GM20000 (cell line): Measurements from ENCODE around the gene CFAP58.

Experiments used
- DNase-seq: peaks from one replicate; pipeline ENCODE4 v3.0.0; 2012; ENCODE audit warnings: low spot score
- TF ChIP-seq, protein P1 (sequence below): IDR thresholded peaks from 2 replicates; pipeline ENCODE4 v1.5.1; 2012; ENCODE audit warnings: mild to moderate bottlenecking, control low read depth; ENCODE audit errors: extremely low read depth, missing control alignments

Gene CFAP58

DNA sequence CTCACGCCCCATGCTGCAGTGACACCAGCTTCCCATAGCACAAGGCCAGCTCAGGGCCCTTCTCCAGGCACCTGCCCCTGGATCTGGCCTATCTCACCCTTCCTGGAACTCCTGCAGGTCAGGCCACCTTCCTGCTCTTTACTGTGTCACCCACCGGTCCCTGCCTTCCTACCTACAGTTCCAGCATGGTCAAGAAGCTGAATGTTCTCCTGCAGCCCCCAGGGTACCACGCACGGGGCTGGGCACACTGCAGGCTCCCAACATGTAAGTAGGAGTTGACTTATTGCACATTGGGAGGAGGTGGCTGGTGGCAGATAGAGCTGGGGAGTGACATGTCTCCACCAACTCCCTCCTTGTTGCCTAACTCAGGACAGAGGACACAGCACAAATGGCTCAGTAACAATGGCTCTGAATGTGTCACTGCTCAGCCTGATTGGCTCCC lies 29.9 kb upstream of the CFAP58 start:
- TF ChIP-seq, protein P1, sequence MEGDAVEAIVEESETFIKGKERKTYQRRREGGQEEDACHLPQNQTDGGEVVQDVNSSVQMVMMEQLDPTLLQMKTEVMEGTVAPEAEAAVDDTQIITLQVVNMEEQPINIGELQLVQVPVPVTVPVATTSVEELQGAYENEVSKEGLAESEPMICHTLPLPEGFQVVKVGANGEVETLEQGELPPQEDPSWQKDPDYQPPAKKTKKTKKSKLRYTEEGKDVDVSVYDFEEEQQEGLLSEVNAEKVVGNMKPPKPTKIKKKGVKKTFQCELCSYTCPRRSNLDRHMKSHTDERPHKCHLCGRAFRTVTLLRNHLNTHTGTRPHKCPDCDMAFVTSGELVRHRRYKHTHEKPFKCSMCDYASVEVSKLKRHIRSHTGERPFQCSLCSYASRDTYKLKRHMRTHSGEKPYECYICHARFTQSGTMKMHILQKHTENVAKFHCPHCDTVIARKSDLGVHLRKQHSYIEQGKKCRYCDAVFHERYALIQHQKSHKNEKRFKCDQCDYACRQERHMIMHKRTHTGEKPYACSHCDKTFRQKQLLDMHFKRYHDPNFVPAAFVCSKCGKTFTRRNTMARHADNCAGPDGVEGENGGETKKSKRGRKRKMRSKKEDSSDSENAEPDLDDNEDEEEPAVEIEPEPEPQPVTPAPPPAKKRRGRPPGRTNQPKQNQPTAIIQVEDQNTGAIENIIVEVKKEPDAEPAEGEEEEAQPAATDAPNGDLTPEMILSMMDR = no peak
- DNase-seq = no peak

DNA sequence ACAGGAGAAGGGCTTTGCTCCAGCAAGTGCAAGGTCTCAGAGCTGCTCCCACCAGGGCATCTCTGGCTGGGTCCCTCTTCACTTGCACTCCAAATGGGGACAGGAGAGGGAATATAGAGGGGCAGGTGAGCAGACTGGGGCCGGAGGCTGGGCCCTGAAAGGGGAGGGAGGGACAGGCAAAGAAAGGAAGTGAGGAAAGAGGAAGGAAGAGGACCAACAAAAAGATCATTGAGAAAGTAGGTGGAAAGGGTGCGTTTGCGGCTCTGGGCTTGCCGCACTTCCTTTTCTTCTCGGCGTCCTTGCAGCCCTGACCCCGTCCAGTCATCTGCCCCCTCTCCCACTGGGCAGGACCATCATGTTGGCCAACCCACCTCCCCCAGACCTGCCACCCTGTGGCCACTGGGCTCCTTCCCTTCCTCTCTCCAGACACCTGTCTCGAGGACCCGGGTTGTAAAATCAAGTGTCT lies 29.4 kb upstream of the CFAP58 start:
- TF ChIP-seq, protein P1 = no peak
- no peak for DNase-seq

DNA sequence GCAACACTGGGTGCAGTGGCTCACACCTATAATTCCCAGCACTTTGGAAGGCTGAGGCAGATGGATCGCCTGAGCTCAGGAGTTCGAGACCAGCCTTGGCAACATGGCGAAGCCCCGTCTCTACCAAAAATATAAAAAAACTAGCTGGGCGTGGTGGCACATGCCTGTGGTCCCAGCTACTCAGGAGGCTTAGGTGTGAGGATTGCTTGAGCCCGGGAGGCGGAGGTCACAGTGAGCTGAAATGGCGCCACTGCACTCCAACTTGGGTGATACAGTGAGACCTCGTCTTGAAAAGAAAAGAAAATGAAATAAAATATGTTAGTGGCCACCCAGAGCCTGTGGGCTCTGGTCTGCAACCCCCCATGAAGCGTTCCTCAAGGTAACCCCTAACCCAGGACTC lies 28.7 kb upstream of the CFAP58 start:
- DNase-seq = no peak
- TF ChIP-seq, protein P1 = no peak

DNA sequence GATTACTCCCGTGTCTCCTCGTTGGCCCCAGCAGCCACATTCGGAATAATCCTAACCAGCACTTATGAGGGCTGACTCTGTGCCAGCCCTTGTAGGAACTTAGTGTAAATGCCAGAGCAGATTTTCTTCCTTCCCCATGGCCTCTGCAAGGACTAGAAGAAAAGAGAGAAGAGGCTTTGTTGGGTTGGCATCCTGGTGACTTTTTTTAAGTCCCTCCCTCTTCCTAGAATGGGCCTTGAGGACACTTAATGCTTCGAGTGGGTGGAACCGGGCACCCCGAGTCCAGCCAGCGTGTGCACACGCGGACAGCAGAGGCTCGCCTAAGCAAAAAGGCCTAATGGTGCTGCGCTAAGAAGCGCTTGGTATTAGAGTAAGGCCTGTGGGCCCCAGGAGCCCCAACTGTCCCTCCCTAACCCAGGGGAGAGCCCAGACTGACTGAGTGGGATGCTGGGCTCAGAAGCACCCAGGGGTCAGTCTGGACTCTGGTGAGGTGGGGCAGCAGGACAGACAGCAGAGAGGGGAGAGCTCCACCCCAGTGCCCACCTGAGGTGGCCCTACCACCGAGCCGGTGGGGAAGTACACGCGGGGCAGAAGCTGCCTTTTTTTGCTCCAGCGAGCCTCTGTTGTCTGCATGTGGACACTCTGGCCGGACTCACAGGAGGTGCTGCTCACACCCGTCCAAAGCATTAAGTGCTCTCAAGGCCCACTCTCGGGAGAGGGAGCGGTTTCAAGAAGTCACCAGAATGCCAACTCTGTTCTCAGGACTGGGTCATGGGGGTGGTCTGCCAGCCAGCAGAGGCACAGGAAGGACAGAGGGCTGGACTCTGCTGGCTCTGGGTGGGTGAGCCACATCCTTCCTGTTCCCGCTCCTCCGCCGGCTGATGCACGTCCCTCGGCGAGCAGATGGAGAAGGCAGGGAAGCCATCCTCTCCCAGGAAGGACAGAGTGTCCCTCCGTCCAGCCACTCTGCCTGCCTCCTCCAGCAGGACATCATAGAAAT lies 27.9 kb upstream of the CFAP58 start:
- TF ChIP-seq, protein P1 = no peak
- DNase-seq = no peak

- no peak for DNase-seq
- TF ChIP-seq, protein P1 = no peak
Measured at GRCh38 chr10:104326991-104327610, 26.5 kb upstream of the CFAP58 start.

- TF ChIP-seq, protein P1 = no peak
- DNase-seq = no peak
Measured at GRCh38 chr10:104327745-104328645, 25.6 kb upstream of the CFAP58 start.
